Activated effector memory CD4-positive, alpha-beta T cell treated with Interleukin-2 at 50 U/mL for 16 hours (primary cell): ENCODE measurements around the gene FANCF.
A peak's percentile ranks its signal among the peaks of the same experiment; 100 is the strongest.
"Not testable (repeated sequence)": the region's sequence is repeated elsewhere in the genome, so short reads cannot be mapped to it uniquely, and the experiment has no call there.

Experiments
- DNase-seq: peaks from one replicate; pipeline ENCODE4 v3.0.0-alpha.2; 2020

FANCF gene, protein sequence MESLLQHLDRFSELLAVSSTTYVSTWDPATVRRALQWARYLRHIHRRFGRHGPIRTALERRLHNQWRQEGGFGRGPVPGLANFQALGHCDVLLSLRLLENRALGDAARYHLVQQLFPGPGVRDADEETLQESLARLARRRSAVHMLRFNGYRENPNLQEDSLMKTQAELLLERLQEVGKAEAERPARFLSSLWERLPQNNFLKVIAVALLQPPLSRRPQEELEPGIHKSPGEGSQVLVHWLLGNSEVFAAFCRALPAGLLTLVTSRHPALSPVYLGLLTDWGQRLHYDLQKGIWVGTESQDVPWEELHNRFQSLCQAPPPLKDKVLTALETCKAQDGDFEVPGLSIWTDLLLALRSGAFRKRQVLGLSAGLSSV

DNA sequence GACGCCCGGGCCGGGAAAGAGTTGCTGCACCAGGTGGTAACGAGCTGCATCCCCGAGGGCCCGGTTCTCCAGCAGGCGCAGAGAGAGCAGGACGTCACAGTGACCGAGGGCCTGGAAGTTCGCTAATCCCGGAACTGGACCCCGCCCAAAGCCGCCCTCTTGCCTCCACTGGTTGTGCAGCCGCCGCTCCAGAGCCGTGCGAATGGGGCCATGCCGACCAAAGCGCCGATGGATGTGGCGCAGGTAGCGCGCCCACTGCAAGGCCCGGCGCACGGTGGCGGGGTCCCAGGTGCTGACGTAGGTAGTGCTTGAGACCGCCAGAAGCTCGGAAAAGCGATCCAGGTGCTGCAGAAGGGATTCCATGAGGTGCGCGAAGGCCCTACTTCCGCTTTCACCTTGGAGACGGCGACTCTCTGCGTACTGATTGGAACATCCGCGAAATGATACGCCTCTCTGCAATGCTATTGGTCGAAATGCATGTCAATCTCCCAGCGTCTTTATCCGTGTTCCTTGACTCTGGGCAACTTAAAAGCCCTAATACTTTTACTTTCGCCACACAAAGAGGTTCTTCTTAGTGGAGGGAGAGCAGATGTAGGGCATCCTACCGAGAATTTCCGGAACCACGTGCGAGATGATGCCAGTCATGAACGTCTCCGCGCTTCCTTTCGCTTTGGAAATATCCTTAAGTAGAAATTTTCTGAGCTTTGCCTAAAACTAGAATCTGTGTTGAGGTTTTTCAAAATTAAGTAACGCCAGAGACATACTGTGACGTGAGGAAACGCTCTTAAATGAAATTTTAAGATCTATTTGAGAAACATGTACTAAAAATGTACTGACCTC is at the start of gene FANCF:
FANCF (minus strand) TSS at position 376 of the 840 bp plus-strand sequence; CDS start at position 363, 13 bp downstream.
- peak; percentile 86 for DNase-seq

DNA sequence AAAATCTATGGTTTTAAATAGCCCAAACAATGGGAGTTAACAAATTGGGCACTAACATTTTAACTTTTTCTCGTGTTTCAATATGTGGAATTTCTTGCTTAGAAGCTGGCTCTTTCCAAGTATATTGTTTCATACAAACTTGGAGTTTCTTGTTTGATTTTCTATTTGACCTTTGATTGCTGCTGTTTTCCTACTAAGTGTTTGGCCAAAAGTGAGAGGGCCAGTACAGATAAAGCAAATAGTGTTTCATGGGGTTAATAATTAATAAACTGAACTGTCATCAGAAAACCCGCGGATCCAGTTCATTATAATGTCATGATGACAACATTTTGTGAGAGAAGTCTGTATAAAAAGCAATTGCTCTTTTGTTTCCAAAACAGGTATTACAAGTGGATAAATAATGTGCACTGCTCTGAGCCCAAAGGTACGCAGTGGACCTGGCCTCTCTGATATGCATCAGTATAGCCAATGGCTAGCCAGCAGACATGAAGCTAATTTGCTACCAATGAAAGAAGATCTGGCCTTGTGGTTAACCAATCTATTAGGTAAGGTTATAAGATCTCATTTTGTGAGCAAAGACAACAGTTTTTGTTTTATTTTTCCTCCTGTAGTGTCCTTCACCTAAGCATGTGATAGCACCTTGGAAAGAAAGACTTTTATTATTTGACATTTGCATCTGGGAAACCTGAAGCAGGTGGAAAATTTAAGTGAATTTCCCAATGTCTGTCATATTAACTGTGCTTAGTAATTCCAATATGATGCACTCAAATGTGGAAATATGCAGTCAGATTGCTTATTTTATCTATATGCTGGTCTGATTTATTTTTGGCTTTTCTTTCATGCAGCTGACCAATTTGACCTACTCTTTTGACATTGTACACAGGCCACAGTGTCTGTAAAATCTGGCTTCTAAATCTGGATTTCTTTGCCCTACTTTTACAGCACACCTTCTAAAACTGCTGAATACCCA is 49.1 kb upstream of the FANCF start:
- no peak for DNase-seq

DNA sequence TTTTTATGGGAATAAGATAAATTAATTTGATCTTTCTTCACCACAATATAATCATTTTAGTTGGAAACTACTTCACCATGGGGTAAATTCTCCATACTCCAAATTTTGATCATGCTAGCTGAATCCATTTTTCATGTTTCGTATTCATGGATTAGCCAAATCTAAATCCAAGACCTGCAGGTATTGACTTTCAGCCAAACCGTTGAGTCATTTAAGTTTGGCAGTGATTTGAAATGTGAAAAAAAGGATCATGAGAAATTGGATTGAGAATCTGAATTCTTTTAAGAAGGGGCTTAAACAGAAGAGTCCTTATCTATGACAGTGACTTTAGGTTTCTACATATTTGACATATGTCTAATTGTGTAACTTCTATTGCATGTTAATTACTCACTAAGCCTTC is 46.1 kb upstream of the FANCF start:
- no peak for DNase-seq

DNA sequence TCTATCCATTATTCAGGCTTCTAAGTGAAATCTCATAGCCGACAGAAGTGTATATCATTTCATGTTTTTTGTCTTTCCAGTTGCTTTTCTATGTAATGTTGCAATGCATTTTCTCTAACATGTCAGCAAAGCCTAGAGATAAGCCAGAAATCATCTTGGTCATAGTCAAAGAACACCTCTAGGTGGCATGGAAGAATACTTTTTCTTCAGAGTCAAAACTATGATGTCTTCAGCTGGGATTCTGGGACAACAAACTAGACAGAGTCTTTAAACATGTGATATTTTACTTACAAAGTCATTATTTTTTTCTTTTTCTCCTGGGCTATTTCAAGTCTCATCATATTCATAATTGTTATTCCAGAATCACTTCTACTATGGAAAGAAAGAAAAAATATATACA is 45.2 kb upstream of the FANCF start:
- no peak for DNase-seq

DNA sequence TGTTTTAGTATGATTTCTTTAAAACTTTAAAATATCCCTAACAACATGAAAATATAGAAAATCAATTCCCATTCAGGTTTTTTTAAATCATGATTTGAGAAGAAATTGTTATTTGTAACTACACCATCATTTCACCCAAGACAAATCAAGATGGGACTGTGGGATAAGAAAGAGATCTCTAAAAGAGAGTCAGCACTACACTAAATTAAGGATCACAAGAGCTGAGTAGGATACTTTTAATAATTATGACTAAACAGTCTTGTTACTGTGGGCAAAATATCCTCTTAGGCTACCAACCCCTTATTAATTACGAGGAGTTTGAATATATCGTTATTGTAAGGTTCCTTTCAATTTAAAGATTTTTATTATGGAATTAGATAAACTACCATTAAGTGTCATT is 43.7 kb upstream of the FANCF start:
- DNase-seq, result no peak

DNA sequence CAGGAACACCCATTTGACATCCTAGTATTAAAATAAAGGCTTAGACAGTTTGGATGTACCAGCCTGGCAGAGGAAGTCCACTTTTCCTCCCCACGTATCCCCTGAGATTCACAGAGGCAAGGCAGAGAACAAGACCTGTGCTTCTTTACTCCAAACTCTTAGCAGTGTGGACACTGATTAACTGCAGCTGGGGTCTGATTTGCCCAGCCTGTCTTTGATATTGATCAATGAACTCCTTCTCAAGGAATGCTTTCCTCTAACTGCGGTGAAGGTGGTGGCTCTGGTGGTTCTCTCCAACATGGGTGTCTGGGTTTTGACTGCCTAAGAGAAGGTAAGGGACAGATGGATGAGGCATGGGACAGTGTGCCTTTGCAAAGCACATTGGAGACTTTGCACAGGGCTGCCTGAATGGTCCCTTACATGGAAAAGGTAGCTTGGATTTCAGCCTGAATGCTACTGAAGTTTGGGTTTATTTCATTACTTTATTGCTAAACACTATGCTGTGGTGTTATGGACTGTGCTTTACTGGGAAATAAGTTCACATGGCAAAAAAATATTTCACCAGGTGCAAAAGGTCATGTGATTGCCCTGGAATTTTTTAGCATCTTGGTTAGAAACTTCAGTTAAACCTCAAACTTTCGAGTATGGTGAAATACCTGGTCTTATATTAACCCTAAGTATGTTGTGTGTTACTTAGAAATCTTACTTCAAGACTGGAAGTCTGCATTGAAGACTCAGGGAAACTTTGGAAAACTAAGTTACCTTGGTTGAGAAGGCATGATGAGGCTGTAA is 42.6 kb upstream of the FANCF start:
- DNase-seq, result no peak

DNA sequence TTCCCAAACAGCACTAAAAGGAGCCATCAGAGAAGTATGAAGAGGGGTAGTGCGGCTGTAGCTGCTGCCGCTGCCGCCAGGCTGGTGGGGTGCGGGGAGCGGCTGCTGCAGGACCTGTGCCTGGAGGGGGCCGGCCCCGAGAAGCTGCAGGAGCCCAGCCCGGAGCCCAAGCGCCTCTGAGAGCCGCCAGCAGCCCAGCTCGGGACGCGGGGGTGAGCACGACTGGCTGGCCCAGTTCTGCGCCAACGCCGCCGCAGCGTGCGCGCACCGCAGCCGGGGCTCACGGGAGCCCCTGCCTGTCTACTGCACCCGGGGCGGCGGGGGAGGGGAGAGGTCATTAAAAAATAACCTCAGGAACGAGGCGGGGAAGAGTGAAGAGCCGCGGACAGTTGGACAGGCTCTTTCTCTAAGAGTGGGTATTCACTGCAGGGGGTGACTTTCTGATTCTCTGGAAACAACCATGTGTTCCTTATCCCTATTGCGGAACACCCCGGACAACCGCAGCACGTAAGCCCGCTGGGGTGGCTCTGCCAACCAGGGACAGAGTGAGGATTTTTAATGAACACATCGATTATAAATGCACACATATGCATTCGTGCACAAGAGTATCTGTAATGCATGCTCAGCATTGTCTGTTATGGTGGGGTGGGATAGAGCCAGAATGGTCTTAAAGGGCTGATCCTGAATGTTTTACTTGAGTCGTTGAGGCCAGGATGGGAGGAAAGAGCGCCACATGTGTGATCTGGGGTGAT is 41.2 kb upstream of the FANCF start:
- DNase-seq, result no peak

DNA sequence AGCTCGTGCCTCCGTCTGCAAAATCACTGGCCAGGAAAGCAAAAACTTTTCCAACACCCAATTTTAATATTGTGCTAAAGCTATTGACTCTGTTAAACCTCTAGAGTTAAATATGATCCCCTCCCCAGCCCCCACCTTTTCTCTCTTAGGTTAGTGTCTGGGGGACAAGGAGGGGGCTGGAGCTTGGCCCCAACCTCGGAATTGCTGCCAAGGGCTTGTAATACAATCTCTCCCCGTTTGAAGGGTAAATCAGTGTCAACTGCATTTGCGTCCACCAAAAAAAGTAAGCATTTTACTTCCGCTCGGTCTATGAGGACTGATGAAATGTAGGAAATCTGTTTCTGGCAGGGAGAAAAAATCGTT is 40.7 kb upstream of the FANCF start, which contains the start of gene GAS2:
GAS2 (plus strand) TSS at position 287 of the 363 bp plus-strand sequence. CDS start 8,259 bp downstream, outside the sequence.
- no peak for DNase-seq

DNA sequence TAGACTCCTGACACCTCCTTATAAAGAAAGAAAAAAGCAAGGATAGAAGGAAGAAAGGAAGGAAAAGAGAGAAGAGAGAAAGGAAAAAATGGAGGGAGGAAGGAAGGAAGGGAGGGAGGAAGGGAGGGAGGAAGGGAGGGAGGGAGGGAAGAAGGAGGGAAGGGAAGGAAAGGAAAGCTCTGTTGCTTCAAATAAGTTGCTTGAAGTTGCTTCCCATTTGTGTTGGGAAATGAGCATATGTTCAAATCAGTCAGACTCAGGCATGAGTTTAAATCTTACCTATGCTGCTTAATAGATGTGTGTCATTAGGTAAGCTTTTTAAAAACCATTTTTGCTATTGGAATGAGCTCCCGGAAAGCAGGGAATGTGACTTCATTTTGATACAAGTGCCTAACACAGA is 34.2 kb upstream of the FANCF start:
- no peak for DNase-seq

DNA sequence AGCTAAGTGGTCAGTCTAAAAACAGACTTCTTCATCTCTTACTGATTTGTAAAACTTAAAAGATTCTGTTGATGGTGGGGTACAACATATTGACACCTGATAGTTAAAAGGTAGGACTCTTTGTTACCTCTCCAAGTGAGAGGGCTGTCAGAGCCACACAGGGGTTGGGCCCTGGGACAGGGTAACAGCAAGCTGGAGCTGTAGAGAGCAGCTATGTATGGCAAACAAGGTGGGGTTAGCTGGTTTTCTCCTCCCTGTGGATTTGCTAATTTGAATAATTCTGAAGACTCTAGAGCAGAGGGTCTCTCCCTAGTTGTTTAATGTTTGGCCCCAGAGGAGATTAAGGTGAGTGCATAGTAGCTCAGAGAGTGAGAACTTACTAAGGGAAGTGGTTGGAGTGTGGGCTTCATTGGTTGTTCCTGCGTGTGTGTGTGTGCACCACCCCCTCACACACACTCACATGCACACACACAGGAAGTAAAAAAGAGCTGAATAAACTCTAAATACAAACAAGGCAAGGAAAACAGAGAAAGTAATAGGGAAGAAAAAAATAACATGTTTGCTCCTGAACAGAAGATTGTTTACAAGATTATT is 31.6 kb upstream of the FANCF start:
- no peak for DNase-seq

DNA sequence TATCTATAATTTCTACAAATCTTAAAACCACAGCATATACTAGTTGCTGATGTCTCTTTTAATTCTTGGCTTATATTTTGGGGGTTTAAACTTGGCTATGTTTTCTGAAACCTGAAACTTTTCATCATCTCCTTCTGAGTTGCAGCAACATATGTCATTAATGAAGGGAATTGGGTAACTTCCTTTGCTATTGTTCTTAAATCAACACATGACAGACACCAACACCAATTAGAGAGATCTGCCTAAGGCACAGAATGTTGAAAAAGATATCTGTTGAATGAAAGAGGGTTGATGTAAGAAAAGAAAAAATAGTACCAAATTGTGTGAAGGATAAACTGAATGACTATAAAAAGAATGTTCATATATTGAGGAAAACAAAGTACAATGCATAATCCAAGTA is 30.5 kb upstream of the FANCF start:
- DNase-seq, result no peak

DNA sequence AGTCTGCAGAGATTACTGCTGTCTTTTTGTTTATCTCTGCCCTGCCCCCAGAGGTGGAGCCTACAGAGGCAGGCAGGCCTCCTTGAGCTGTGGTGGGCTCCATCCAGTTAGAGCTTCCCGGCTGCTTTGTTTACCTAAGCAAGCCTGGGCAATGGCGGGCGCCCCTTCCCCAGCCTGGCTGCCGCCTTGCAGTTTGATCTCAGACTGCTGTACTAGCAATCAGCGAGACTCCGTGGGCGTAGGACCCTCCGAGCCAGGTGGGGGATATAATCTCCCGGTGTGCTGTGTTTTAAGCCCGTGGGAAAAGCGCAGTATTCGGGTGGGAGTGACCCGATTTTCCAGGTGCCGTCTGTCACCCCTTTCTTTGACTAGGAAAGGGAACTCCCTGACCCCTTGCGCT is 26.7 kb upstream of the FANCF start:
- DNase-seq, result not testable (repeated sequence)

DNA sequence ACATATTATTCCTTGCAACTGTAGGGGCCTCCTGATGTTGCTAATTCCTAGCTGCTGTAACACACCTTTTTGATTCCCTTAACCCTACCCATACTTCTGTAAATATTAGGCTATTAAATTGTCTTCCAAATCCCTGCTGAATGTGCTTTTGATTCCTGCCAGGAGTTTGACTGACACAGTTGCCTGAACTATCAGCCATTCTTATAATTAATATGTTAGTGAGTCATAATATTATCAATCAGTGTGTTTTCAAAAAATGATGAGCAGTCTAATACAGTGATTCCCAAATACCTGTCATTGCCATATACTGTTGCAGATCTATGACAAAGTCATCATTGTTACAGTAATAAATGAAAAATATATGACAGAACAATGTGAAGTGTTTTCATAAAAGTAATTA is 15.9 kb upstream of the FANCF start:
- no peak for DNase-seq

DNA sequence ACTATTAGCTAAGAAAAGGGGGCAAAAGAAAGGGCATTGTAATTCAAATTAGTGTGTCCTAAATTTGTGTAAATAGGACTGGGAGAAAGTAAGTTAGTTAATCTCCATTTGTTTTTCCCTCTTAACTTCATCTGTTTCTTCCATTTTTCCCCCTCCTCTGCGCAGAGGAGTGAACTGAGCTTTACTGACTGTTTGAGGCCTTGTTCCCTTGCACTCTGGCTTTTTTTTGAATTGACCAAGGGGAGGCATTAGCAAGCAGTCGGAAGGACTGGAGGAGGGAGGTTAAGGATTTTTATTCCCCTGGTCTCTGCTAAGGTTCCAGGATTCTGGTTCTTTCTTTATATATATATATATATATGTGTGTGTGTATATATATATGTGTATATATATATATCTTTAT is 15.2 kb upstream of the FANCF start:
- DNase-seq, result no peak

DNA sequence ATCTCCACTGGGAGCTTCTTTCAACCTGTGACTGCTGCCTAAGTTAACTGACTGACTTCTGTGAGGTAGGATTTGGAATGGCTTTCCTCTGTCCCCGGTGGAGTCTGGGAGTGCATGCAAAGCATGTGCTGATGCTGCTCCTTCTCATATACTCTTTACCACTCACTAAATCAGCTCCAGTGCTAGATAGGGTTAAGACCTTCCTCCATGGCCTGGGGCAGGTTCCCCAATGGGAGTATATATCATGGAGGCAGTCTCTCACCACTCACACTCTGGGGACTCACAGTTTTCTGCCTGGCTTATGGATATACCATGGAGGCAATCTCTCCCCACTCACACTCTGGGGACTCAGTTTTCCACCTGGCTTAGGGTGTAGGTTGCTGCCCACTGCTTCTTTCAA is 10.1 kb upstream of the FANCF start:
- DNase-seq, result no peak

DNA sequence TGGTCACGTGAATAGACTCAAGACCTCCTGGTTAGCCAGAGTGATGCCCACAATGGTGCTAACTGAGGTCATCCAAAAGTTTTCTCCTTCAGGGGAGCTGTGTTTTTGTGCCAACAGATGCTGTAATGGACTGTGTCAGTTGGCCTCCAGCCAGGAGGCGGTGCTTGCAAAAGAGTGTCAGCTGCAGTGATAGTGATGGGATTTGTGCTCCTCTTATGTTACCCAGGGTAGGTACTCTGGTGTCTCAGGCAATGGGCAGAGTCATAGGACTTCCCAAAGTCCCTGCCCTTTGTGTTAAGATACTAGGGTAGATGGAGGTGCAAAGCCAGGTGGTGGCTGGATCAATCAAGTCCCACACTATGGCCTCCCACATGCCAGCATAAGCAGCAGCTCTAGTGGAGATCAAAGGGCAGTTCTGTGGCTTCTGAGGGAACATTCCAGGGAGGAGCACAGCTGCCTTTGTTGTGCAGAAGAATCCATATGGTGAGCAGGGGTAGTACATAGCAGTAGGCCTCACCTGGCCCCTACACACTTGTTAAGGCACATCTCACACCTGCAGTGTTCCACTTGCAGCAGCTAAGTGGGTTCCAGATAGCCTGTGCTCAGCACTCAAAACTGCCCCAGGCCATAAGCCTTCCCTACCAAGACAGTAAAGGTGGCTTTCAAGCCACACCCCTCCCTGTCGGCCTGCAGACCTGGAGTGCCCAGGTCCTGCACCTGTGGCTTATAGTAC is 9.4 kb upstream of the FANCF start:
- no peak for DNase-seq

DNA sequence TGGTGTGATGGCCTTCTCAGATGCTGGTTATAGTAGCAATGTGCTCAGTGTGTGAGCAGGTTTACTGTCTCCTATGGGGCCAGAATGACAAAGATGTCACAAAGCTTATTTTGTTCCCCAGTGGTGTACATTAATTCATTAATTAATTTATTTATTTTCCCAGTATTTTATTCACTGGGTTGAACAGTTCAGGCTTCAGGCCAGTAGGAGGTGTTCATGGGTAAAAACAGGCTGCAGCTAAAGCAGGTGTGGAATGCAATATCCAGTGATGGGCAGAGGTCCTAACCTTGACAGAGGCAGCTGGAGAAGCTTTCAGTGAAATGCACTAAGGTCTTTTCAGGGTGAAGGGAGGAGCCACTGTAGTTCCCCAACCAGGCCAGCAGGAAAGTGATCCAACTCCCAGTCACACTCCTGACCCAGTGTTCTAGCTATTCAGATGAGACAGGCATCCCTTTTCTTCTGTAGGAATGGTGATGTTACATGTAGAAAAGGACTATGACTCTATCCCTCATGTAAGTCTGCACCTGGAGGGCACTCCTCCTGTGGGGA is 7.8 kb upstream of the FANCF start:
- no peak for DNase-seq

DNA sequence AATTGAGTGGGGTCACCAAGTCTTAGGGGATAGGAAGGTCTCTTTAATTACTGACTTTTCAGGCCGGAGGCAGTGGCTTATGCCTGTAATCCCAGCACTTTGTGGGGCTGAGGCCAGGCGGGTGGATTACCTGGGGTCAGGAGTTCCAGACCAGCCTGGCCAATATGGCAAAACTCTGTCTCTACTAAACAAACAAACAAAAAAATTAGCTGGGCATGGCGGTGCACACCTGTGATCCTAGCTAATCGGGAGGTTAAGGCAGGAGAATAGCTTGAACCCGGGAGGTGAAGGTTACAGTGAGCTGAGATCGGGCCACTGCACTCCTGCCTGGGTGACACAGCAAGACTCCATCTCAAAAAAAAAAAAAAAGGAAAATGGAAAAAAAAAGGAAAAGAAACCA is 1.8 kb upstream of the FANCF start:
- DNase-seq, result no peak

DNA sequence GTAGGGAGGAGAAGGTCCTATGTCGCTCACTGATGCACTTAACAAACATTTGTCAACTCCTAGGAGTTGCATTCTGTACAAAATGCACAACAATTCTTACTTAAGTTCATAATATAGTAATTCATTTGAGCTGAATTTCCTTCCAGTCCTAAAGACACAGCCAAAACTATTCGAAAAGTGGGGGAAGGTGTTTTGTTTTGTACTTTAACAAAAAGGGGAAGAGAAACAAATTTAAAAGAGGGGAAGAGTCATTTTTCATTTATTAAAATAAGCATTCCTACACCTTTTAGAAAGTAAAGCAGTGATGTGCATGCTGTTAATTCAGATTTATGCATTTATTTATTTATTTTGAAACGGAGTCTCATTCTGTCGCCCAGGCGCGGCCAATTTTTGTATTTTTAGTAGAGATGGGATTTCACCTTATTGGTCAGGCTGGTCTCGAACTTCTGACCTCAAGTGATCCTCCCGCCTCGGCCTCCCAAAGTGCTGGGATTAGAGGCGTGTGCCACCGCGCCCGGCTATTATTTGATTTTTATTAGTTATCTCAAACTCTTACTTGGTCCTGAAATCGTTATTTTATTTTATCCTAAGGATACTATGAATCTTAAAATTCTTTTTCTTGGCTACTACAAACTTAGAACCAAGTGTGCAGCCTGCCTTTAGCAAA is 1.1 kb upstream of the FANCF start:
- no peak for DNase-seq
